Endothelial cell of umbilical vein (primary cell): Measurements from ENCODE around the gene UBR7. TPM values are rescaled to one million over a fixed set of nuclear protein-coding genes. Genes with fewer than 3 reads are reported as not detected.

Source experiments
- BruUV-seq: library from RNA; stranded (reverse); fragments of 400-500 nt; replicated peaks from 2 replicates; lab custom pipeline; 2021; lab: Mats Ljungman, UMichigan
- CTCF ChIA-PET: fragments of 300-600, 350-600 bp; sonication (Branson Sonifier 250); formaldehyde crosslinking; loops from one replicate; lab custom pipeline; 2021; ENCODE audit warnings: antibody characterized with exemption, inconsistent platforms; lab: Charles Lee
- POLR2A ChIA-PET: fragments of 300-600, 350-600 bp; sonication (Branson Sonifier 250); formaldehyde crosslinking; loops from one replicate; lab custom pipeline; 2021; ENCODE audit warnings: antibody characterized with exemption, inconsistent platforms; lab: Charles Lee
- DNase-seq: peaks from one replicate; pipeline ENCODE4 v3.0.0-alpha.2; 2011; ENCODE audit warnings: low read depth, low spot score
- FAIRE-seq: peaks from 2 replicates; lab custom pipeline; 2011; peaks lifted over from hg19 to GRCh38; lab: Jason Lieb, UNC
- H2AFZ ChIP-seq: 2 replicates; pipeline ENCODE4 v1.6.0; 2012; ENCODE audit warnings: low read depth, low read length, control low read depth, inconsistent platforms
- H3K27ac ChIP-seq: 2 replicates; pipeline ENCODE4 v1.5.1; 2011; ENCODE audit warnings: low read depth, mild to moderate bottlenecking, control low read depth, low read length, moderate library complexity; ENCODE audit not compliant: insufficient read depth
- H3K27me3 ChIP-seq, 2 experiments: 2 replicates each; pipeline versions ENCODE4 v1.6.0 to v1.6.1; 2011; ENCODE audit warnings: low read length in 2 of 2, mixed read lengths in 1 of 2; ENCODE audit not compliant: control insufficient read depth in 2 of 2, insufficient read depth in 2 of 2
- H3K36me3 ChIP-seq, 2 experiments: 2 replicates in 1 of 2; 3 replicates in 1 of 2; pipeline ENCODE4 v1.5.1; 2011; ENCODE audit warnings: low read length in 2 of 2, mild to moderate bottlenecking in 1 of 2, moderate library complexity in 1 of 2; ENCODE audit not compliant: control insufficient read depth in 2 of 2, insufficient read depth in 2 of 2; ENCODE audit errors: extremely low read depth in 1 of 2
- H3K4me1 ChIP-seq: 3 replicates; pipeline ENCODE4 v1.5.1; 2011; ENCODE audit warnings: mild to moderate bottlenecking, low read length; ENCODE audit not compliant: control insufficient read depth, insufficient read depth; ENCODE audit errors: extremely low read depth
- H3K4me2 ChIP-seq: 2 replicates; pipeline ENCODE4 v1.6.1; 2011; ENCODE audit warnings: low read length, control low read depth, mixed read lengths; ENCODE audit not compliant: insufficient read depth
- H3K4me3 ChIP-seq, 3 experiments: fragments of 200-600 bp in 1 of 3; sonication (generic), shearing (Covaris generic) in 1 of 3; replicated peaks in 1 of 3; 2 replicates each; pipeline ENCODE4 v1.5.1; 2011 to 2016; ENCODE audit warnings: control low read depth in 3 of 3, low read length in 3 of 3, mild to moderate bottlenecking in 2 of 3, inconsistent platforms in 1 of 3, low read depth in 1 of 3, moderate library complexity in 1 of 3; ENCODE audit not compliant: insufficient read depth in 1 of 3
- H3K79me2 ChIP-seq: 2 replicates; pipeline ENCODE4 v1.6.0; 2012; ENCODE audit warnings: low read length, inconsistent platforms; ENCODE audit not compliant: control insufficient read depth, insufficient read depth
- H3K9ac ChIP-seq: replicated peaks from 2 replicates; pipeline ENCODE3; 2011; ENCODE audit warnings: low read length, control low read depth; ENCODE audit not compliant: insufficient read depth; ENCODE audit errors: extremely low read depth
- H3K9me1 ChIP-seq: replicated peaks from 3 replicates; pipeline ENCODE4 v1.6.0; 2011; ENCODE audit warnings: mild to moderate bottlenecking, low read length; ENCODE audit not compliant: control insufficient read depth, insufficient read depth; ENCODE audit errors: extremely low read depth
- H3K9me3 ChIP-seq: replicated peaks from 2 replicates; pipeline ENCODE4 v1.5.1; 2012; ENCODE audit warnings: low read length, inconsistent platforms; ENCODE audit not compliant: control insufficient read depth, insufficient read depth
- H4K20me1 ChIP-seq: replicated peaks from 2 replicates; pipeline ENCODE3; 2011; ENCODE audit warnings: mild to moderate bottlenecking, low read length; ENCODE audit not compliant: control insufficient read depth, insufficient read depth; ENCODE audit errors: extremely low read depth
- EZH2 ChIP-seq: IDR thresholded peaks from 2 replicates; pipeline ENCODE4 v1.6.1; 2012; ENCODE audit warnings: borderline replicate concordance, low read depth, mild to moderate bottlenecking, moderate library complexity, low read length, inconsistent platforms; ENCODE audit not compliant: severe bottlenecking
- FOS ChIP-seq: IDR thresholded peaks from 2 replicates; pipeline ENCODE4 v1.6.1; 2011; ENCODE audit warnings: mild to moderate bottlenecking, low read length, moderate library complexity, borderline replicate concordance; ENCODE audit not compliant: insufficient read depth
- GATA2 ChIP-seq: IDR thresholded peaks from 2 replicates; pipeline ENCODE4 v1.7.0; 2011; ENCODE audit warnings: low read depth, mild to moderate bottlenecking, moderate library complexity, mixed read lengths, low read length; ENCODE audit not compliant: insufficient read length, insufficient read depth
- JUN ChIP-seq: IDR thresholded peaks from 2 replicates; pipeline ENCODE4 v1.6.1; 2011; ENCODE audit warnings: borderline replicate concordance, low read depth; ENCODE audit not compliant: insufficient read length, insufficient read depth
- MAX ChIP-seq: IDR thresholded peaks from 2 replicates; pipeline ENCODE4 v1.6.1; 2011; ENCODE audit not compliant: insufficient read depth, insufficient read length
- MYC ChIP-seq: IDR thresholded peaks from one replicate; pipeline ENCODE4 v1.6.1; 2011; ENCODE audit warnings: mild to moderate bottlenecking, low read depth, low read length
- POLR2A ChIP-seq: IDR thresholded peaks from 2 replicates; pipeline ENCODE4 v1.6.1; 2012; ENCODE audit warnings: low read depth, mild to moderate bottlenecking, control low read depth, low read length
- dilution Hi-C: fragments of 300-500 bp; cut with MboI; formaldehyde crosslinking; loops from one replicate; pipeline ENCODE4 v1.15.0; 2019; ENCODE audit warnings: low sequenced_read_pairs; ENCODE audit not compliant: extremely low pct_ligation_motif_present
- intact Hi-C: fragments of 100-400 bp; cut with micrococcal nuclease; formaldehyde crosslinking; loops from one replicate; pipeline ENCODE4 v1.10.0; 2022
- polyA plus RNA-seq, 4 experiments: library from polyadenylated mRNA; depleted of rRNA in 3 of 4; stranded (reverse) in 3 of 4; unstranded in 1 of 4; fragments of >200 nt; gene quantifications; 2 replicates each; pipeline versions ENCODE4 v1.2.1 to v1.2.3, GENCODE V29; 2011 to 2012; ENCODE audit warnings: missing spikeins in 1 of 4
- total RNA-seq: library from RNA; stranded (reverse); gene quantifications from 2 replicates; pipeline ENCODE4 v1.2.3, GENCODE V29; 2021
- TF ChIP-seq, protein P1 (sequence below), 2 donors: IDR thresholded peaks; 1 replicate in 1 of 2; 2 replicates in 1 of 2; pipeline ENCODE4 v1.5.1; 2011; ENCODE audit warnings: low read length in 2 of 2, mild to moderate bottlenecking in 2 of 2, moderate library complexity in 2 of 2, control low read depth in 1 of 2, inconsistent platforms in 1 of 2, low read depth in 1 of 2; ENCODE audit not compliant: insufficient read depth in 1 of 2; ENCODE audit errors: extremely low read depth in 1 of 2

UBR7 gene
- total and polyA plus RNA-seq, 2 donors (not counting 3 experiments of a cell fraction or from before 2014, with no cell fraction given) = 16.8 to 24.1 TPM

- DNase-seq (no peak), FAIRE-seq (no peak)
- no peak overlapping the region for H3K9ac ChIP-seq
- POLR2A ChIA-PET = no interaction called here
- H3K9me1 ChIP-seq = no peaks in the 10 kb centered on the region
- H3K4me2 ChIP-seq = no peak overlapping the region
- H2AFZ ChIP-seq = no peak overlapping the region
- no peak overlapping the region for H3K4me3 ChIP-seq
- intact Hi-C loops (no loop called here), dilution Hi-C loops (no loop called here)
- H3K27me3 ChIP-seq = no peaks in the 10 kb centered on the region
- H3K9me3 ChIP-seq = no peaks in the 10 kb centered on the region
- H3K27ac ChIP-seq = no peak overlapping the region
- no peaks in the 10 kb centered on the region for H3K4me1 ChIP-seq
- no TSS peak for BruUV-seq
- CTCF ChIA-PET = interaction anchor here (1.5 to 1.7 kb wide), 3 partner anchors 29 to 209 kb away, joined by 7 to 11 read pairs (median 8); no protein-coding TSS in a partner anchor
- no peaks in the 10 kb centered on the region for H4K20me1 ChIP-seq
- H3K36me3 ChIP-seq = no peaks in the 10 kb centered on the region
- no peaks in the 10 kb centered on the region for H3K79me2 ChIP-seq
- TF ChIP-seq JUN = no peak
- no peak for TF ChIP-seq MYC
- no peak for TF ChIP-seq MAX
- no peak for TF ChIP-seq GATA2
- no peak for TF ChIP-seq POLR2A
- no peak for TF ChIP-seq FOS
- TF ChIP-seq, protein P1, sequence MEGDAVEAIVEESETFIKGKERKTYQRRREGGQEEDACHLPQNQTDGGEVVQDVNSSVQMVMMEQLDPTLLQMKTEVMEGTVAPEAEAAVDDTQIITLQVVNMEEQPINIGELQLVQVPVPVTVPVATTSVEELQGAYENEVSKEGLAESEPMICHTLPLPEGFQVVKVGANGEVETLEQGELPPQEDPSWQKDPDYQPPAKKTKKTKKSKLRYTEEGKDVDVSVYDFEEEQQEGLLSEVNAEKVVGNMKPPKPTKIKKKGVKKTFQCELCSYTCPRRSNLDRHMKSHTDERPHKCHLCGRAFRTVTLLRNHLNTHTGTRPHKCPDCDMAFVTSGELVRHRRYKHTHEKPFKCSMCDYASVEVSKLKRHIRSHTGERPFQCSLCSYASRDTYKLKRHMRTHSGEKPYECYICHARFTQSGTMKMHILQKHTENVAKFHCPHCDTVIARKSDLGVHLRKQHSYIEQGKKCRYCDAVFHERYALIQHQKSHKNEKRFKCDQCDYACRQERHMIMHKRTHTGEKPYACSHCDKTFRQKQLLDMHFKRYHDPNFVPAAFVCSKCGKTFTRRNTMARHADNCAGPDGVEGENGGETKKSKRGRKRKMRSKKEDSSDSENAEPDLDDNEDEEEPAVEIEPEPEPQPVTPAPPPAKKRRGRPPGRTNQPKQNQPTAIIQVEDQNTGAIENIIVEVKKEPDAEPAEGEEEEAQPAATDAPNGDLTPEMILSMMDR (IDR thresholded peaks at IDR 0.05; ENCODE audit: extremely low read depth in 1 of 2, insufficient read depth in 1 of 2, low read depth in 1 of 2, low read length in 2 of 2) = no peak
- no peak for TF ChIP-seq EZH2
These were observed 45.6 kb upstream of the UBR7 start for GRCh38 chr14:93161411-93161940.
